ENCODE data around the gene GPR150.
A peak's percentile ranks its signal among the peaks of the same experiment; 100 is the strongest.

Gene GPR150

DNA sequence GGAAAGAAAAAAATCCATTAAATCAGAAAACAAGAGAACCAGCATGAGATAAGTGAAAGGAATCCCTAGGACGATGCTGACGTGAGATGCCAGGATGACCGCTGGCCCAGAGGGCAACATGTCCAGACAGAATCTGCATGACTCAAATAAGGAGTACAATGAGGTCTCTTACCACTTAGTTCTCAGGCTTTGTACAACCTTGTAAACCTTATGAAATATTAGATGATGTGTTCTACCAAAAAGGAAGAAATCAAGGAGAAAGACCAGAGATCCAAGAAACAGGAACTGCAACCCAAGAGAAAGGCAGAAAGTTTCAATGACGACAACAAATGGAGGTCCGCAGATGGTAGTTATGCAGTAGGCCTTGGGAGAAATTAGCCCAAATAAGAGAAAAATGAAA lies 2.8 kb upstream of the GPR150 start:
- Histone ChIP-seq H3K9me3 (peaks cover 0 to 7% (median 0%) of the 10 kb centered on the region in 3 donors), H3K4me3 (no peak overlapping the region), H3K27me3 (no peaks in the 10 kb centered on the region), H3K4me1 (peaks cover 0 to 19% (median 14%) of the 10 kb centered on the region in 4 donors), H3K27ac (no peak overlapping the region), H3K36me3 (no peaks in the 10 kb centered on the region)
- DNase-seq: no peak
- intact Hi-C loops (cut with DNase I; ENCODE audit: low total_unique reads): no loop called here
- TF ChIP-seq, protein P1, sequence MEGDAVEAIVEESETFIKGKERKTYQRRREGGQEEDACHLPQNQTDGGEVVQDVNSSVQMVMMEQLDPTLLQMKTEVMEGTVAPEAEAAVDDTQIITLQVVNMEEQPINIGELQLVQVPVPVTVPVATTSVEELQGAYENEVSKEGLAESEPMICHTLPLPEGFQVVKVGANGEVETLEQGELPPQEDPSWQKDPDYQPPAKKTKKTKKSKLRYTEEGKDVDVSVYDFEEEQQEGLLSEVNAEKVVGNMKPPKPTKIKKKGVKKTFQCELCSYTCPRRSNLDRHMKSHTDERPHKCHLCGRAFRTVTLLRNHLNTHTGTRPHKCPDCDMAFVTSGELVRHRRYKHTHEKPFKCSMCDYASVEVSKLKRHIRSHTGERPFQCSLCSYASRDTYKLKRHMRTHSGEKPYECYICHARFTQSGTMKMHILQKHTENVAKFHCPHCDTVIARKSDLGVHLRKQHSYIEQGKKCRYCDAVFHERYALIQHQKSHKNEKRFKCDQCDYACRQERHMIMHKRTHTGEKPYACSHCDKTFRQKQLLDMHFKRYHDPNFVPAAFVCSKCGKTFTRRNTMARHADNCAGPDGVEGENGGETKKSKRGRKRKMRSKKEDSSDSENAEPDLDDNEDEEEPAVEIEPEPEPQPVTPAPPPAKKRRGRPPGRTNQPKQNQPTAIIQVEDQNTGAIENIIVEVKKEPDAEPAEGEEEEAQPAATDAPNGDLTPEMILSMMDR (IDR thresholded peaks at IDR 0.05): no peak

DNA sequence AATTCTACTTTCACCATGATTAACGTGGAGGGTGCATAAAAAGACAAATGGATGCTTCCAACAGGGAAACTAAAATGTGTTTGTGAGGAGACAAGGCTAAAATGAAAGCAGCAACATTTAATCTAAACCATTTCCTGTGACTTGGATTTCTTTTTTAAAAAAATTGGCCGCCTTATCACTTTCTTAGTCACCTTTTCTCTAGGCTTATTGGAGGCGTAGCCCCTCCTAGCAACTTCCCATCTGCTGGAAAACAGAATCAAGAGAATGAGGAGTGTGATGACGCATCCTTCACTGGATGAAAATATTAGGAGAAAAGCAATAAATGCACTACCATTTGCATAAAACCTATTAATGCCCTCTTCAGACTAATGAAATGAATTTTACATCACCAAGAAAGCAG lies 791 bp upstream of the GPR150 start:
- H3K9me3 ChIP-seq: no peaks in the 10 kb centered on the region
- intact Hi-C loops (cut with DNase I; ENCODE audit: low total_unique reads): no loop called here
- no peak overlapping the region for H3K27ac ChIP-seq
- no peak overlapping the region for H3K4me3 ChIP-seq
- no peaks in the 10 kb centered on the region for H3K36me3 ChIP-seq
- no peak for DNase-seq
- no peaks in the 10 kb centered on the region for H3K27me3 ChIP-seq
- TF ChIP-seq, protein P1 (IDR thresholded peaks at IDR 0.05): no peak
- peaks cover 0 to 19% (median 14%) of the 10 kb centered on the region in 4 donors for H3K4me1 ChIP-seq

DNA sequence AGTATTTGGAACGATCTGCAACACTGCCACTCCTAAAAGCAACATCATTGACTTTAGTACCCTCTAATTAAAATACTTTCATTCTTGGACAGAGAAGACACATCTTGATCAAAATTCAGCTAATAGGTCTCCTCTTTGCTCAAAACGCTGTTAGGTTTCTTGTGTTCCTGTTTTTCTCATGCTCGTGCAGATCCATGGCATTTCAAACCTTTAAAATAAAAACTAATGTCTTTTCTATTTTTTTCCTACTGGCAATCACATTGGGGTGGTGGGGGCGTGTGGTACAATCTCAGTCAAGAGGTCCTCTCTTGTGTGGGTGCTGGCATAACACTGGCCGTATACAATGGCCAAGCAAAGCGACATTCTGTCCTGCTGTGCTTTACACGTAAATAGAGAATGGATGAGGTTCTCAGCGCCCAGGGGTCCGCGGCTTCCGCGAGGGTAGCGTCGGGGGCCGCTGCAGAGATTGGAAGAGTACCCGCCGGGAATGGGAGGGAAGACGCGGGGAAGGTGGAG lies 315 bp upstream of the GPR150 start:
- no peaks in the 10 kb centered on the region for H3K9me3 ChIP-seq
- TF ChIP-seq, protein P1 (IDR thresholded peaks at IDR 0.05): no peak
- H3K27ac ChIP-seq: no peak overlapping the region
- no peak for DNase-seq
- H3K4me3 ChIP-seq: peak overlapping the region; percentile 57 to 66
- H3K4me1 ChIP-seq: peaks cover 0 to 19% (median 14%) of the 10 kb centered on the region in 4 donors
- intact Hi-C loops (cut with DNase I; ENCODE audit: low total_unique reads): no loop called here
- H3K36me3 ChIP-seq: no peaks in the 10 kb centered on the region
- H3K27me3 ChIP-seq: no peaks in the 10 kb centered on the region

GRCh38 chr5:95620870-95621838 lies 1.3 kb downstream of the GPR150 start:
- Histone ChIP-seq H3K9me3 (no peaks in the 10 kb centered on the region), H3K36me3 (no peaks in the 10 kb centered on the region), H3K27ac (peak overlapping the region; percentile 29 to 51), H3K4me3 (peak overlapping the region; percentile 57 to 66), H3K4me1 (peaks cover 0 to 19% (median 14%) of the 10 kb centered on the region in 4 donors), H3K27me3 (no peaks in the 10 kb centered on the region)
- DNase-seq: peak in 1 of 2 donors; percentile 69
- intact Hi-C loops (cut with DNase I; ENCODE audit: low total_unique reads): no loop called here
- TF ChIP-seq, protein P1 (IDR thresholded peaks at IDR 0.05): no peak

GRCh38 chr5:95621839-95622629 lies 2.1 kb downstream of the GPR150 start:
- TF ChIP-seq, protein P1 (IDR thresholded peaks at IDR 0.05): no peak
- no peaks in the 10 kb centered on the region for H3K9me3 ChIP-seq
- H3K4me3 ChIP-seq: peak overlapping the region in 1 of 2 donors; percentile 57
- intact Hi-C loops (cut with DNase I; ENCODE audit: low total_unique reads): no loop called here
- H3K36me3 ChIP-seq: no peaks in the 10 kb centered on the region
- no peak for DNase-seq
- no peak overlapping the region for H3K27ac ChIP-seq
- H3K4me1 ChIP-seq: peaks cover 0 to 19% (median 14%) of the 10 kb centered on the region in 4 donors
- no peaks in the 10 kb centered on the region for H3K27me3 ChIP-seq
